Body of pancreas (tissue), 4 donors: ENCODE results near the gene GIMD1. TPM values are rescaled to one million over a fixed set of nuclear protein-coding genes. Genes with fewer than 3 reads are reported as not detected.

Source experiments
- ATAC-seq: fragments of 150-250 bp; one replicate; pipeline ENCODE4 v1.9.1; 2016
- DNase-seq, 4 donors: peaks; one replicate each; pipeline ENCODE4 v3.0.0-alpha.2; 2019
- H3K27ac ChIP-seq, 4 donors: fragments of 200-600 bp; sonication (generic); 1 replicate in 3 of 4; 2 replicates in 1 of 4; pipeline versions ENCODE4 v1.5.1 to v1.6.1; 2016 to 2019; ENCODE audit warnings: mild to moderate bottlenecking in 1 of 4, mixed read lengths in 1 of 4, moderate library complexity in 1 of 4
- H3K27me3 ChIP-seq, 2 donors: fragments of 200-600 bp; sonication (generic); one replicate each; pipeline ENCODE4 v1.6.0; 2016; ENCODE audit warnings: mild to moderate bottlenecking in 1 of 2
- H3K36me3 ChIP-seq, 2 donors: fragments of 200-600 bp; sonication (generic); replicated peaks in 1 of 2; 2 replicates each; pipeline ENCODE4 v1.5.1; 2016; ENCODE audit warnings: low read depth in 2 of 2; ENCODE audit not compliant: insufficient read depth in 1 of 2
- H3K4me1 ChIP-seq: fragments of 200-600 bp; sonication (generic); one replicate; pipeline ENCODE4 v1.6.0; 2016
- H3K4me3 ChIP-seq, 2 donors: fragments of 200-600 bp; sonication (generic); 1 replicate in 1 of 2; 2 replicates in 1 of 2; pipeline ENCODE4 v1.5.1; 2016 to 2019
- H3K9me3 ChIP-seq, 3 donors: fragments of 200-600 bp; sonication (generic); 1 replicate in 2 of 3; 2 replicates in 1 of 3; pipeline ENCODE4 v1.5.1; 2016
- CTCF ChIP-seq, 7 experiments: fragments of 450-650 bp in 4 of 7; fragments of 200-600 bp in 3 of 7; sonication (generic) in 3 of 7; IDR thresholded peaks; one replicate each; pipeline ENCODE4 v1.5.1; 2016 to 2019; ENCODE audit warnings: antibody characterized with exemption in 7 of 7
- POLR2A ChIP-seq, 3 donors: fragments of 450-650 bp; IDR thresholded peaks; one replicate each; pipeline ENCODE4 v1.6.1; 2016; ENCODE audit warnings: antibody characterized with exemption in 3 of 3, mild to moderate bottlenecking in 2 of 3
- WGBS, 2 donors: methylation state at CpG; one replicate each; pipeline ENCODE4 v1.1.5; 2017; 5-methylcytosine and 5-hydroxymethylcytosine counted together
- intact Hi-C: fragments of 100-400 bp; cut with DNase I; formaldehyde crosslinking; loops from one replicate; pipeline ENCODE4 v1.15.1; 2023
- total RNA-seq, 2 donors: library from RNA; depleted of rRNA; stranded (reverse); fragments of >200 nt; gene quantifications; one replicate each; pipeline ENCODE4 v1.1.0, GENCODE V29; 2016

GIMD1 gene
- total RNA-seq, 2 donors from 2014 or later: not detected

GRCh38 chr4:106312377-106312776 is 56.2 kb downstream of the GIMD1 start:
- intact Hi-C loops: no loop called here
- Histone ChIP-seq H3K9me3 (no peaks in the 10 kb centered on the region), H3K27me3 (no peaks in the 10 kb centered on the region), H3K27ac (no peak overlapping the region), H3K4me3 (no peak overlapping the region), H3K36me3 (peaks cover 0 to 2% of the 10 kb centered on the region in 2 donors), H3K4me1 (peaks cover 20% of the 10 kb centered on the region)
- WGBS, 2 donors: 87 to 88% methylated on average over 1 of the region's 1 CpG
- no peak for TF ChIP-seq CTCF (IDR thresholded peaks at IDR 0.05)
- no peak for TF ChIP-seq POLR2A (IDR thresholded peaks at IDR 0.05)
- ATAC-seq (no peak), DNase-seq (no peak)

Other genes starting within 250 kb of the GIMD1 start
- 10 to 100 TPM; 24.7 to 28.5 TPM for gene TBCK, start 52.6 kb downstream of the GIMD1 start, total RNA-seq
- 10 to 100 TPM; 13.7 to 14.5 TPM for gene AIMP1, start 52.2 kb downstream of the GIMD1 start, total RNA-seq